WERI-Rb-1 (cell line): ENCODE results near the gene TMEM239.

Experiments
- DNase-seq: peaks from one replicate; pipeline ENCODE4 v3.0.0-alpha.2; 2020
- H3K27ac ChIP-seq: fragments of 250-450 bp; sonication (Bioruptor Pico); 2 replicates; pipeline ENCODE4 v1.5.1; 2020; ENCODE audit warnings: mild to moderate bottlenecking, moderate library complexity
- H3K27me3 ChIP-seq: fragments of 250-450 bp; sonication (Bioruptor Pico); 2 replicates; pipeline ENCODE4 v1.5.1; 2021; ENCODE audit warnings: mild to moderate bottlenecking, low read depth, moderate library complexity; ENCODE audit not compliant: insufficient read depth, severe bottlenecking
- H3K36me3 ChIP-seq: fragments of 250-450 bp; sonication (Bioruptor Pico); 2 replicates; pipeline ENCODE4 v1.5.1; 2020; ENCODE audit warnings: mild to moderate bottlenecking, moderate library complexity
- H3K4me3 ChIP-seq: 2 replicates; pipeline ENCODE4 v1.5.1; 2011; ENCODE audit warnings: low read depth, mild to moderate bottlenecking, control low read depth, low read length
- H3K9me3 ChIP-seq: fragments of 250-450 bp; sonication (Bioruptor Pico); 2 replicates; pipeline ENCODE4 v1.5.1; 2021; ENCODE audit warnings: mild to moderate bottlenecking, moderate library complexity; ENCODE audit not compliant: severe bottlenecking
- CTCF ChIP-seq: IDR thresholded peaks from 2 replicates; pipeline ENCODE4 v1.5.1; 2011; ENCODE audit warnings: low read depth, mild to moderate bottlenecking, control low read depth, inconsistent platforms, low read length

The TMEM239 gene

GRCh38 chr20:2859330-2860121, 43.4 kb downstream of the TMEM239 start:
- Histone ChIP-seq H3K4me3 (no peak overlapping the region), H3K9me3 (no peaks in the 10 kb centered on the region), H3K27ac (no peak overlapping the region), H3K36me3 (peaks cover 4% of the 10 kb centered on the region), H3K27me3 (no peaks in the 10 kb centered on the region)
- DNase-seq = no peak
- TF ChIP-seq CTCF = no peak

- Histone ChIP-seq H3K27ac (no peak overlapping the region), H3K27me3 (no peaks in the 10 kb centered on the region), H3K36me3 (peaks cover 8% of the 10 kb centered on the region), H3K9me3 (no peaks in the 10 kb centered on the region), H3K4me3 (no peak overlapping the region)
- DNase-seq = no peak
- no peak for TF ChIP-seq CTCF
Observed at GRCh38 chr20:2864626-2865025, 48.5 kb downstream of the TMEM239 start.

- no peak for DNase-seq
Observed at GRCh38 chr20:2865101-2865500, 48.9 kb downstream of the TMEM239 start.

GRCh38 chr20:2865630-2866029, 49.5 kb downstream of the TMEM239 start:
- Histone ChIP-seq H3K36me3 (peaks cover 8% of the 10 kb centered on the region), H3K9me3 (no peaks in the 10 kb centered on the region), H3K4me3 (no peak overlapping the region), H3K27me3 (no peaks in the 10 kb centered on the region), H3K27ac (no peak overlapping the region)
- DNase-seq = peak; percentile 46
- TF ChIP-seq CTCF = peak; percentile 62

More at GRCh38 chr20:2865101-2865500, 48.9 kb downstream of the TMEM239 start:
- Histone ChIP-seq H3K36me3 (peaks cover 8% of the 10 kb centered on the region), H3K27me3 (no peaks in the 10 kb centered on the region), H3K4me3 (no peak overlapping the region), H3K9me3 (no peaks in the 10 kb centered on the region), H3K27ac (no peak overlapping the region)
- no peak for TF ChIP-seq CTCF

GRCh38 chr20:2866236-2866635, 50.1 kb downstream of the TMEM239 start:
- H3K36me3 ChIP-seq = peaks cover 8% of the 10 kb centered on the region
- no peak for DNase-seq
- no peak overlapping the region for H3K4me3 ChIP-seq
- no peak for TF ChIP-seq CTCF
- H3K27me3 ChIP-seq = no peaks in the 10 kb centered on the region
- H3K27ac ChIP-seq = no peak overlapping the region
- no peaks in the 10 kb centered on the region for H3K9me3 ChIP-seq
